Upper lobe of right lung (tissue), 1 donor: ENCODE data around the gene TMEM167B. TPM values are rescaled to one million over a fixed set of nuclear protein-coding genes. Genes with fewer than 3 reads are reported as not detected.

Source experiments
- ATAC-seq: fragments of 200-7000 bp; cut with Tn5 transposase; one replicate; pipeline ENCODE4 v1.9.1; 2020; ENCODE audit warnings: mild to moderate bottlenecking, moderate library complexity
- DNase-seq: peaks from one replicate; pipeline ENCODE4 v3.0.0-alpha.2; 2020
- H3K27ac ChIP-seq: fragments of 200-600 bp; one replicate; pipeline ENCODE4 v1.8.0; 2022
- H3K27me3 ChIP-seq: fragments of 200-600 bp; one replicate; pipeline ENCODE4 v1.8.0; 2022; ENCODE audit warnings: mild to moderate bottlenecking
- H3K36me3 ChIP-seq: fragments of 200-600 bp; one replicate; pipeline ENCODE4 v1.8.0; 2022
- H3K4me1 ChIP-seq: fragments of 200-600 bp; one replicate; pipeline ENCODE4 v1.8.0; 2022
- H3K4me3 ChIP-seq: fragments of 200-600 bp; one replicate; pipeline ENCODE4 v1.8.0; 2022; ENCODE audit warnings: mild to moderate bottlenecking
- H3K9me3 ChIP-seq: fragments of 200-600 bp; one replicate; pipeline ENCODE4 v1.8.0; 2022
- CTCF ChIP-seq: fragments of 200-600 bp; IDR thresholded peaks from one replicate; pipeline ENCODE4 v1.8.0; 2022; ENCODE audit warnings: antibody characterized with exemption
- intact Hi-C: fragments of 100-400 bp; cut with DNase I; formaldehyde crosslinking; loops from one replicate; pipeline ENCODE4 v1.11.0; 2022
- total RNA-seq: library from RNA; stranded (reverse); fragmentation: NEBNext Ultra II Directional; extraction: Animal tissue kit (Norgen Biotek cat#: 25700); gene quantifications from one replicate; pipeline ENCODE4 v1.2.1, GENCODE V29; 2021
- donor health status: DM: no; HTN: yes; CAD: no; lungs with severe emphysema.

The TMEM167B gene
- total RNA-seq, 1 donor from 2014 or later: 49.7 TPM

GRCh38 chr1:109075531-109076490 lies 14.8 kb upstream of the TMEM167B start, which contains the start of gene TAF13:
TAF13 (minus strand) TSS chr1:109076003; CDS start chr1:109075947, 56 bp downstream.
- intact Hi-C loops: no loop called here
- H3K36me3 ChIP-seq: peaks cover 9% of the 10 kb centered on the region
- H3K9me3 ChIP-seq: no peaks in the 10 kb centered on the region
- peak; percentile 100 for ATAC-seq
- peak within 1 kb of the TSS; percentile 92 for H3K27ac ChIP-seq
- peaks cover 8% of the 10 kb centered on the region for H3K4me1 ChIP-seq
- peak within 1 kb of the TSS; percentile 71 for H3K4me3 ChIP-seq
- no peaks in the 10 kb centered on the region for H3K27me3 ChIP-seq
- DNase-seq: peak; percentile 98
- TF ChIP-seq CTCF: peak; percentile 14

DNA sequence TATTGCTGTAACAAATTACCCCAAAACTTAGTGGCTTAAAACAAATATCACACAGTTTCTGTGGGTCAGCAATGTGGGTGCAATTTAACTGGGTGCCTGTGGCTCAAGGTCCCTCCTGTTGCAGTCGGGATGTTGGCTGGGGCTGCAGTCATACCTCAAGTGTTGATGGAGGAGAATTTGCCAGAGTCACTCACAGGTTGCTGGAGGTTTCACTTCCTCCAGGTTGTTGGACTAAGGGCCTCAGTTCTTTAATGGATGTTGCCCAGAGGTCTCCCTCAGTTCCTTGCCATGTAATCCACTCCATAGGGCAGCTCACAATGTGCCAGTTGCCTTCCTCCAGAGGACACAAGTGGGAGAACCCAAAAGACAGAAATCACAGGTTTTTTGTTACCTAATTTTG lies 12.2 kb upstream of the TMEM167B start:
- H3K27me3 ChIP-seq: no peaks in the 10 kb centered on the region
- no peaks in the 10 kb centered on the region for H3K36me3 ChIP-seq
- TF ChIP-seq CTCF: no peak
- ATAC-seq (no peak), DNase-seq (no peak)
- intact Hi-C loops: no loop called here
- H3K4me1 ChIP-seq: peaks cover 8% of the 10 kb centered on the region
- H3K27ac ChIP-seq: no peak overlapping the region
- H3K9me3 ChIP-seq: no peaks in the 10 kb centered on the region
- no peak overlapping the region for H3K4me3 ChIP-seq

GRCh38 chr1:109079240-109079622 lies 11.3 kb upstream of the TMEM167B start:
- Histone ChIP-seq H3K27me3 (no peaks in the 10 kb centered on the region), H3K27ac (peak overlapping the region; percentile 42), H3K4me3 (no peak overlapping the region), H3K9me3 (no peaks in the 10 kb centered on the region), H3K36me3 (no peaks in the 10 kb centered on the region), H3K4me1 (peaks cover 8% of the 10 kb centered on the region)
- DNase-seq (no peak), ATAC-seq (no peak)
- intact Hi-C loops: no loop called here
- TF ChIP-seq CTCF: no peak

DNA sequence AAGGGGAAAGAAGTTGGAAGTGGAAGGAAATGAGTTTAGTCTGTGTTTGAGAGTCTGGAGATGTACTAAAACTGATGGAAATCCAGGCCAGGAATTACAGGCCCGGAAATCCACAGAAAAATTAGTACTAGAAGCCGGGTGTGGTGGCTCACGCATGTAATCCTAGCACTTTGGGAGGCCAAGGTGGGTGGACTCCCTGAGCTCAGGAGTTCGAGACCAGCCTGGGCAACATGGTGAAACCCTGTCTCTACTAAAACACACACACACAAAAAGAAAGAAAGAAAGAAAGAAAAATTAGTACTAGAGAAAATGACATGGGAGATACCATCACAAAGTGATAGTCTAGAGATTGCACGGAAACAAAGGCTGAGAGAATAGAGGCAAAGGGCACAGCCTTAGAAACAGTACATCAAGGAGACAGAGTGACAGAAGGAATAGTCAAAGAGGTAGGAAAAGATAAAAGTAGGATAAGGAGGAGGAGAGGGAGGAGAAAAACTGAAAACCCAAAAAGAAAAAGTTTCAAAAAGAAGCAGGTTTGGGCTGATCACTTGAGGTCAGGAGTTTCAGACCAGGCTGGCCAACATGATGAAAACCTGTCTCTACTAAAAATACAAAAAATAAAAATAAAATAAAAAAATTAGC lies 10.0 kb upstream of the TMEM167B start:
- Histone ChIP-seq H3K36me3 (no peaks in the 10 kb centered on the region), H3K4me3 (no peak overlapping the region), H3K27me3 (no peaks in the 10 kb centered on the region), H3K4me1 (no peaks in the 10 kb centered on the region), H3K27ac (peak overlapping the region; percentile 42), H3K9me3 (no peaks in the 10 kb centered on the region)
- TF ChIP-seq CTCF: no peak
- DNase-seq (no peak), ATAC-seq (no peak)
- intact Hi-C loops: no loop called here

DNA sequence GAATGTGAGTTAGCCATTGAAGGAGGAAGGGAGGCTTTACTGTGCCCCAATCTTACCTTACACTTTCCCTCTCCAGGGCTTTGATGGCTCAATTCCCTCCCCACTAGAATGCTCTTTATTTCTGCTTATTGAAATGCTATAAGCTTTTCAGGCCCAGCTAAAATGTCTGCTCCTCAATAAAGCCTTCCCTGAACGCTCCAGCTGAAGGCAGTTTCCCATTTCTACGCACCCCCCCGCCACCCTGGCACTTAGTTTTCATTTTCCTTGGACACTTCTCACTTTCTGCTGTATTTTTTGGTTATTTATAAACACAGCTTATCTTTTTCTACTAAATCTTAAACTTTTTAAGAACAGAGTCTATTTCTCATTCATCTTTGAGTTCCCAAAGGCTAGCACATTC lies 7.1 kb upstream of the TMEM167B start:
- DNase-seq: no peak
- intact Hi-C loops: no loop called here
- no peaks in the 10 kb centered on the region for H3K9me3 ChIP-seq
- no peak overlapping the region for H3K27ac ChIP-seq
- no peak for ATAC-seq
- no peaks in the 10 kb centered on the region for H3K27me3 ChIP-seq
- H3K36me3 ChIP-seq: no peaks in the 10 kb centered on the region
- TF ChIP-seq CTCF: no peak
- H3K4me1 ChIP-seq: no peaks in the 10 kb centered on the region
- no peak overlapping the region for H3K4me3 ChIP-seq
